Stimulated activated naive CD4-positive, alpha-beta T cell (primary cell): Measurements from ENCODE around the gene MDGA2.
"Not testable (repeated sequence)": the region's sequence is repeated elsewhere in the genome, so short reads cannot be mapped to it uniquely, and the experiment has no call there.

Experiments used
- DNase-seq, 6 experiments: peaks; one replicate each; lab custom pipeline; 2025; lab: John Stamatoyannopoulos, UW

Gene MDGA2

DNA sequence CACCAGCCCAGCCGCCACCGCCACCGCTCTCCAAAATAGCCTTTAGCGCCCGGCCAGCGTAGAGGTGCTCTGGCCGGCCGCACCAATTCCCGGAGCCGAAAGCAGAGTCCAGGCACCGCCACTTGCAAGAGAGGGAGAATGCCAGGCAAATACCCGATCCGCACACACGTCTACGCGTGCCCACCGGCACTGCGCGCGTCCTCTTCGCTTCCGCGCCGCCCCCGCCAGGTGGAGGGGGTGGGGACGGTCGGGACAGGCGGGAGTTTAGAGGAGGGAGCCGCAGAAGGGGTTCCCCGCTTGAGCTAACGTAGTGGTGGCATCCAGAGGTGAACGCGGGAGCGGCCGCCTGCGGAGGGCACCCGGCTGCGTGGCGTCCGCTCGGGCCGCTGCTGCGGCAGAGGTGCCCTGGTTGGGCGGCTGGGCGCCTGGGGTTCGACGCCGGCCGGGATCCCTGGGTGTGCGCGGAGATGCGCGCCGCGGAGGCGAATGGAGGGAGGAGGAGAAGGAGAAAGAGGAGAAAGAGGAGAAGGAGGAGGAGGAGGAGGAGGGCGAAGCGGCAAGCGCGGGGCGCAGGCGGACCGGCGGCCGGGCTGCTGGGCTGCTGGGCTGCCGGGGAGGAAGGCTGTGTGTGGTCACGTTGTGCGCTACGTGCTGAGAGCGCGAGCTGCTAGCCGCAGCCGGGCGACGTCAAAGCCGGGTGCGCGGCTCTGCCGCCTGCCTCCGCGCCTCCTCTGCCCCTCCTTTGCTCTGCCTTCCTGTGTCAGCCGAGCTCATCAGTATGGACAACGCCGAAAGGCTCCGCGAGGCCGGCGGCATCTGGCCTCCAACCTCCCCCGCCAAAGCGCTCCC lies at the start of gene MDGA2:
Gene MDGA2, minus strand, starts transcription at position 140 of the 849 bp plus-strand sequence.
- DNase-seq: no peak

DNA sequence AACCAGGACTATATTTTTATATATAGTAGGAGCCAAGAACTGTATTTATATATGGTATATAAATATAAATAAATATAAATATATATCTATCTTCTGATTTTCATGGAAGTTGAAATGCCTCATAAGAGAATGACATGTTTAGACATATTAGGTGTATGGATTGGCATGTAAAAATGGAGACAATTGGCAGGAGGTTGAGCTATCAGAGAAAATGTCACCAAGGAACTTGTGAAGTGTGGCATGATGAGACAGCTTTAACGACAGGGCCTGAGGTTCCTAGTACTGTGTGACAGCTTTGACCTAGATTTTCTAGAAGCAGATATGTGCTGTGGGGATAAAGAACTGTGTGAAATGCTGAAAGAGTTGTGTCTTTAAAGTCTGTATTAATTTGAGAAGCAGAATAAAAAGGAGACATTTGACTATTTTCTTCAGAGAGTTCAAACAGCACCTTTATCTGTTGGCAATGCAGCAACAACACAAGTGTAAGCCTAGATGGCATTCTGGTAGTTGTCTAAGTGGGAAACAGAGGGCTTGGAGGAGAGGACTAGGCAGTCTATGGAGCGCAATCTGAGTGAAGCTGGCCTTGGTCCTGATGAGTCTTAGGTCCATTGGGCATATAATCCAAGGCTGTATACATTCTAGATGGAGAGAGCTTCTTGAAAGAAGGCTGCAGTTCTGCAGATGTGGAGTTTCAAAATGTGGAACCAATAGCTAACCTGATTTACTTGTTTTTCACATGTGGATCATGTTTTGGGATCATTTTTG lies 47.7 kb upstream of the MDGA2 start:
- no peak for DNase-seq

DNA sequence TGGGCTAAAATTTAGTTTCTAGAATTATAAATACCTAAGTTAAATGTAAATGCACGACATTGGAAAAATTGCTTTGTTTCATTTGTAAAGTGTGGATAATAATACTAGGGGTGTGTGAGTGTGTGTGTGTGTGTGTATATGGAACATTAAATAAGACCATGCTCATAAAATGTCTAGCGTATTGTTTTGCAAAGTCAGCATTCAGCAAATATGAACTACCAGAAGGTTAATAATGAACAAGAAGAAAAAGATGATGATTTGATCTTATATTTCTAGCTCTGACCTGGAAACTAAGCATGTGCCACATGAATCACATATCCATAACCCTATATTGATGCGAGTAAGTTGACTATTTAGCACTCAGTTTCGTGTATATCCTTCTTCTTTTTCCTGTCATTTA lies 44.9 kb upstream of the MDGA2 start:
- DNase-seq: no peak

DNA sequence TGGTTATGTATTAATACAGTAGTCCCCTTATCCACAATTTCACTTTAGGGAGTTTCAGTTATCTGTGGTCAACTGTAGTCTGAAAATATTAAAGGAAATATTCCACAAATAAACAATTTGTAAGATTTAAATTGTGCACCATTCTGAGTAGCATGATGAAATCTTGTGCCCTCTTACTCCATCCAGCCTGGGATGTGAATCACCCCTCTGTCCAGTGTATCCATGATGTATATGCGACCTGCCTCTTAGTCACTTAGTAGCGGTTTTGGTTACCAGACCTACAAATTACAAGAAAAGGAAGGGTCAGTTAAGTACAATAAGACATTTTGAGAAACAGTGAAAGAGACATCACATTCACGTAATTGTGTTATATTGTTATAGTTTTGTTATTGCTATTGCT lies 39.9 kb upstream of the MDGA2 start:
- DNase-seq: no peak

DNA sequence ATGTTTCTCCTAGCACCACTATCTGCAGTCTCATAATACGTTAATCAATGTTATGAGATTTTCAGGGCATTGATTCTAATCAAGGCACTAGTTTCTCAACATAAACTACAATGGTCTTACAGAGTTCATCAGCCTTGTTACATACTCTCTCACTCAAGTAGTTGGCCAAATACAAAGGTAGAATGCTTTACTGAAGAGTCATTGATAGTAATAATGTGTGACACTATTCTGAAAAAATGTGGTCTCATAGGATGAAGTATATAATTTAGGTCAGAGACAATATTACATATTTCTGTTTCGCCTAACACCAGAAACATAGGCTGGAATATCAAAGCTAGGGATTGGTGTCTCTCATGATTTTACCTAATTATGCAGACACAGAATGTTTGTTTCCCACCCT lies 35.2 kb upstream of the MDGA2 start:
- no peak for DNase-seq

DNA sequence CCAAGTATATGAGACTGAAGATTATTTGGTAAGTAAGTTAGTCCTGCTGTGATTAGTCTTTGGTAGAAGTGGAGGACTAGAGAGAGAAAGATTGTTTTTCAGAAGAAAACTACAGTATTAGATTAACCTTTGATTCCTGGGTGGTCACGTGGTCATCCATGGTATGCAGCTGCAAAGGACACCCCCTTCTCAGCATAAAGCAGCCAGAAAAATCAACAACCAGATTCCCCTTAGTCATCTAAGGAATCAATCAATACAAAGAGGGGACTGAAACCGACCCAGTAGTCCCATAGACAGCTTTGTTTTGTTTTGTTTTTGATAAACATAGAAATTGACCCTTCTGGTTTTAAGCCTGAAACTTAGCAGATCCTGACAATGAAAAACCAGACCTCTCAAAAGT lies 30.3 kb upstream of the MDGA2 start:
- DNase-seq: no peak

DNA sequence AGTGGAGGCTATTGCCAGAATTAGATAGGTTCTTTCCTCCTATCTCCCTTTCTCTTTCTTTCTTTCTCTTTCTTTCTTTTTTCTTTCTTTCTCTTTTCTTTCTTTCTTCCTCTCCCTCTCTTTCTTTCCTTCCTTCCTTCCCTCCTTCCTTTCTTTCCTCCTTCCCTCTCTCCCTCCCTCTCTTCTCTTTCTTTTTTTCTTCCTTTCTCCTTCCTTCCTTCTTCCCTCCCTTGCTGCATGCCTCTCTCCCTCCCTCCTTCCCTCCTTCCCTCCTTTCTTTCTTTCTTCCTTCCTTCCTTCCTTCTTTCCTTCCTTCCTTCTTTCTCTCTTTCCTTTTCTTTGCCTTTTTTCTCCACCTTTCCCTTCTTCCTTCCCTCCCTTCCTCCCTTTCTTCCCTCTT lies 16.4 kb upstream of the MDGA2 start:
- DNase-seq: no peak

DNA sequence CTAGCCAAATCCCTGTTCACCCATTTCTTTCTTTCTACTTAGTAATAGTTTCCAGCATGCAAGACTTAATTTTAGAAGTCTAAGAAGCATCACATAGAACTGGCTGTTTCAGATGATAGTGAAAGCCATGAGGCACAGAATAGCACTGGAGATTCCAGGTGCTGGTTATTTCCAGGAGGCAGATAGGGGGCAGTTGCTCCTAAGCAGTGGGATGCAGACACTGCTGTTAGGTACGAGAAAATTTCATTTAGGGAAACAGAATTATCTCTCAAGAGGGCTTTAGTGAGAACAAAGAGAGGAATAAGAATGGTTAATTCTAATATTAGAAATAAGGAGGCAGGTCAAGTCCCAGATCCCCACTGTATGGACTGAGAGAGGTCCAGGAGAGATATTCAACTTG lies 3.6 kb upstream of the MDGA2 start:
- DNase-seq: no peak

DNA sequence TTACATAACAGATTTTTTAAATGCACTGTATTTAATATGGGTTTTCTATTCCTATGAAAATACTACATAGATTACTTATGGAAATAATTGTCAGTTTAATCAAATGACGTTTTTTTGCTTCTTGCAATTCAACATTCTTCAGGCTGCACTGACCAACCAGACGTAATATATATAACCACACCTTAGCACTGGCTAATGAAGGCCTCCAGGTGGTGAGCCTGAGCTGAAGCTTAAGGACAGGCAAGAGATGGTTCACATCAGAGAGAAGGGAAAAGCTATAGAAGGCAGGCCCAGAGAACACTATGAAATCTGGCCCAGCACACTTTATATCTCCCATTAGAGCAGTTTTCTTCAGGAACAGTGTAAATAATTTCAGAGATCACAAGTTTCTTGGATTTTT lies 2.8 kb upstream of the MDGA2 start:
- no peak for DNase-seq

DNA sequence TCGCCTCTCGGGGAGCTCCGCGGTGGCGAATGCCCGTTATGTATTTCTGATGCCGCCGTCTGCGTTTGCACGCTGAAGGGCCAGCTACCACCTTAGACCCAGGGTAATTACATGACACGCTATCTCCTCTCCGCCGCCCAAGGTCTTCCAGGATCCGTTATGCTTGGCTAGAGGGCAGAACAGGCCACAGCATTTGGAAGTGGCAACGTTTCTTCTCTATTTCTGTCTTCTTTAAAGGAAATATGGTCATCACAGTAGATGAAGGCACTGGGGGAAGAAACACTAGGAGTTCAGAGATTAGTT lies 861 bp upstream of the MDGA2 start:
- DNase-seq: no peak

DNA sequence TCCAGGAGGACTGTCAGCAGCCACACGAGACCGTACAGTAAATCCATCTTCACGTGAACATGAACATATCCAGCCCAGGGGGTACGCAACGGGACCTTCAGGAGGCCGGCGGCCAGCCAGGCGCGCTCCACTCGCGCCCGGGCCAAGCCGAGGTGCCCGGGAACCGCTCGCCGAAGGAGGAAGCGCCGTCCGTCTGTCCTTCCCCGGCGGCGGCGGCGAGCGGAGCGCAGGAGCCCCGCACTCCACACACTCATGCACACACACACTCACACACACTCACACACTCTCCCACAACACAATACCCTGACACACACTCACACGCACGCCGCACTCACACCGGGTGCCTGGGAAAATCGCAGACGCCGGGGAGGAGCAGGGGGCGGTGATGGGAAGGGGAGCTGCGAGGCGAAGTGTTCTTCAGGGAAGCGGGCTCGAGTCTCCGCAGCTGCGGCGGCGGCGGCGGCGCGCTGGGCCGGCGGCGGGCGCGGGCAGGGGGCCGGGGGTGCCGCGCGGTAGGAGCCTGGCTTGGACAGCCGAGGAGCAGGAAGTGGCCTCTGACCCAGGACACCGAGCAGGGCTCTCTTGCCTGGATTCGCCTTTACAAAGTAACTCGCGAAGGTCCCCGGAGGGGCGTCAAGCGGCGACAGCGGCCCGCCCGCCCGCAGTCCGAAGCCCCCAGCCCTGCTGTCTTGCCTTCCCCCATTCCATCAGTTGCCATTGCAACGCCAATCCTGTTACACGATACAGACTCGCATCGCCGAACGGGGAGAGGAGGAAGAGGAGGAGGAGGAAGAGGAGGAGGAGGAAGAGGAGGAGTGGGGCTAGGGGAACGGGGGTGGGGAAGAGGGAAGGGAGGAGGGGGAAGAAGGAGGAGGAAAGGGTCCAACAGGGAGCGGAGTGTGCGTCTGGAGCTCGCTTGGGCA lies 601 bp downstream of the MDGA2 start:
- no peak for DNase-seq

DNA sequence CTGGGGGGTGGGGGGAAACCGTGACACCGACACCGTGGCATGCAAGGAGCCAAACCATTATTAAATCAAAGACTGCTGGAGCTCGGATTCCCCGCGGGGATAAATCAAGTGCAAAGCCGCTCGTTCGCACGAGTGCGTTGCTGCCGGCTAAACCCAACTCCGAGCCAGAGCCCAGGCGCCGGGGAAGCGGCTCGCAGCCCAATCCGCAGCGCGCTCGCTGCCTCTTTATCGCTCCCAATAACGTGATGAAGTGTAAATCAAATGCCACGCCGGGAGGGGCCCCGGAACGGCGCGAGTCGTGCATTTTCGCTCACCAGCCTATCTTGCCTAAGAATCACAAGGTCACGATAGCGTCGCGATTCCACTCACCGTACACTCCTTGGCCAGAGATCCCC lies 1.3 kb downstream of the MDGA2 start:
- no peak for DNase-seq

DNA sequence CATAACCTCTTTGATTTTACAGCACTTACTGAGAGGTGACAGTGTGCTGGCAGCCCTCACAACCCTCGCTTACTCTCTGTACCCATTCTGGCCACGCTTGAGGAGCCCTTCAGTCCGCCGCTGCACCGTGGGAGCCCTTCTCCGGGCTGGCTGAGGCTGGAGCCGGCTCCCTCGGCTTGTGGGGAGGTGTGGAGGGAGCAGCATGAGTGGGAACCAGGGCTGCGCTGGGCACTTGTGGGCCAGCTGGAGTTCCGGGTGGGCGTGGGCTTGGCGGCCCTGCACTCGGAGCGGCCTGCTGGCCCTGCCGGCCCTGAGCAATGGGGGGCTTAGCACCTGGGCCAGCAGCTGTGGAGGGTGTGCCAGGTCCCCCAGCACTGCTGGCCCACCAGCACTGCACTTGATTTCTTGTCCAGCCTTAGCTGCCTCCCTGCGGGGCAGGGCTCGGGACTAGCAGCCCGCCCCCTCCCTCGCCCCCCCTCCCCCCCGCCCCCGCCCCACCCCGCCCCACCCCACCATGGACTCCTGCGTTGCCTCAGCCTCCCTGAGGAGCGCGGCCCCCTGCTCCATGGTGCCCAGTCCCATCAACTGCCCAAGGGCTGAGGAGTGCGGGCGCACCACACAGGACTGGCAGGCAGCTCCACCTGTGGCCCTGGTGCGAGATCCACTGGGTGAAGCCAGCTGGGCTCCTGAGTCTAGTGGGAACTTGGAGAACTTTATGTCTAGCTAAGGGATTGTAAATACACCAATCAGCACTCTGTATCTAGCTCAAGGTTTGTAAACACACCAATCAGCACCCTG lies 9.9 kb downstream of the MDGA2 start:
- no peak for DNase-seq

DNA sequence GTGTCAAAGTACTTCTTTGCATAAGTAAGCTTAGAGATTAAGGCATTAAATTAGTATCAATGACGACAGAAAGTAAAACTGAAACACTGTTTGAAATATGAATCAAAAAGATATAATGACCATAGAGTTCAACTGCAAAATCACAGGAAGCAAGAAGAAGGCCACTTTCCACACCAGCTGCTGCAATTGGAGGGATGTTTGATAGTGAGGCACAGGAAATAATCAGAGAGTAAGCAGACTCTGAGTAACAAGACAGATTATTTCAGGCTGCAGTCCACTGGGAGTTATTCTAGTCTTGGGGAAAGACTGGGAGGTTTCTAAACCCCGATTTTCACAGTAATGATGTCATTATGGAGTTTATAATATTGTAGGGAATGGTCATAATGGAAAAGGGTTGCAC lies 12.9 kb downstream of the MDGA2 start:
- DNase-seq: no peak

DNA sequence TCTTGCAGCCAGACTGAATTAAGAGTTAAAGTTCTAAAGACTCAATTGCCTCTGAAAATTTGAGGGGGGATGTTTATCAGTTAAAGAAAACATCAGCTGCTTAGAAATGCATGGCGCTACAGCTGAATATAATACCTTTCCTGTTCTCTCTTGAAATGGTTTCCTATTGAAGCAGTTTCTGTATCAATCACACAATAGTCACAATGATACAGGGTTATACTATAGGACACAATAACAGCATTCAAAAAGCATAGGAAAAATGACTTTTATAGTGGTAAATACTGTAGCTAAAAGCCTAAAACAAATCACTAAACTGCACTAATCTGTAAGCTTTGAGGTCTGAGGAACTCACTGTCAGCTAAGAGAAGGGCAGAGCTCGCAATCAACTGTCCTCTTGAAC lies 15.2 kb downstream of the MDGA2 start:
- DNase-seq: no peak

DNA sequence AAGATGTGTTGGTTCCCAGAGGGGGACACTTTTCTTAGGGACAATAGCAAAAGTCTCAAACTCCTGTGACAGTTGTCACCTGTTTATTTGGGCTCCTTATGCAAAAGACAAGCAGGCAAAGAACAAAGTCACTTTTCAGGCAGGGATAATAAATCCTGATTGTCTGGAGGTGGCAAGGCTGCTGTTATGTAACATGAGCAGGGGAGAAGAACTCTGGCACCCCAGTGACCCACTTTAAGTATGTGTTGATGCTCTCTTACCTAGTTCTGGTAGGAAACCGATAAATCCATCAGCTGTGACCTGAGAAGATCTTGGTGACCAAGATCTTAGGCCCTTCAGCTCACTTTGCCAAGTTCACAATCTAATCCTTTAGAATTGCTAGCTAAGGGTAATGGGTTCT lies 17.4 kb downstream of the MDGA2 start:
- DNase-seq: no peak

DNA sequence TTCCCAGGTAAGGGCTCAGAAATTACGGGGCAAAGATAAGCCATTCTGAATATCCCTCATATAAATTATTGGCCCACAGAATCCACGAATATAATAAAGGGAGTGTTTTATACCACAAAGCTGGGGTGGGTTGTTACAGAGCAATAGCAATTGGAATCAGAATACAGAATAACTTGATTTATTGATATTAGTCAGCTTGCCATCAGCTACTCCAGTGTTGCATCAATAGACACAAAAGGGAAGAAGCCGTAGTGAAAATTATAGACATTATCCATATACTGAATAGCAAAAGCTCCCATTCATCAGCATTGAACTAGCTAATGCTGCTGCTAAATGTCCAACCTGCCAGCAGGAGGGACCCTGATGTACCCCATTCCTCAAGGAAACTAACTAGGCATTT lies 18.3 kb downstream of the MDGA2 start:
- DNase-seq: no peak

DNA sequence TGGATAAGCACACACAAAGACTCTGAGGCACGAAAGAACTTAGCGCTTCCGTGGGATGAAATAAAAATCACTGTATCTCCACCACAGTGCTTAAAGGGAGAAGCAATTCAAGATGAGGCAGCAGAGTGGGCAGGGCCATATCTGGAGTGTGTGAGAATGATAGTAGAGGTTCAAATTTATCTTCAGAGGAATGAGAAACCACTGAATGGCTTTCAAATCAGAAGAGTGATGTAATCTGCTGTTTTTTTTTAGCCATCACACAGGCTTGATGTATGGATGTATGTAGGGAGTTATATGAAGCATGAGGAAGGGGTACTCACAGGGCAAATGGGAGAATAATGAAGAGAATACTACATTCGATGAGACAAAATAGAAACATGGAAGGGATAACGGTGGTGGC lies 24.1 kb downstream of the MDGA2 start:
- DNase-seq: no peak

DNA sequence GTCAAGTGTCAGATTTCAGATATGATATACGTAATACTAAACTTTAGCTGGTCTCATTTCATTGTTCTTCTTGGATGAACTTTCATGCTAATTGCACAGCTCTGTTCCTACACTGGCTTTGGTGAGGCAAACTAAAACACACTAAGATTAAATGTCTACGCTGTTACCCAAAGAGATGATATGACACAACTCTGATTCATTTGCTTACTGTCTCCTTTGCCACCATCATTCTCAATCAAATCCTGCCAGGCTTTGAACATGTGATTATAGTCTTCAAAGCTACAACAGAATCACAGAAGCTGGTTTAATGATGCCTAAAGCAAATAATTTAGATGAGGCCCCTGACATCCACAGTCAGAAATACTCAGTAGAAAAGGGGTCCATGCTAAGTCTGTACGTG lies 37.7 kb downstream of the MDGA2 start:
- no peak for DNase-seq

DNA sequence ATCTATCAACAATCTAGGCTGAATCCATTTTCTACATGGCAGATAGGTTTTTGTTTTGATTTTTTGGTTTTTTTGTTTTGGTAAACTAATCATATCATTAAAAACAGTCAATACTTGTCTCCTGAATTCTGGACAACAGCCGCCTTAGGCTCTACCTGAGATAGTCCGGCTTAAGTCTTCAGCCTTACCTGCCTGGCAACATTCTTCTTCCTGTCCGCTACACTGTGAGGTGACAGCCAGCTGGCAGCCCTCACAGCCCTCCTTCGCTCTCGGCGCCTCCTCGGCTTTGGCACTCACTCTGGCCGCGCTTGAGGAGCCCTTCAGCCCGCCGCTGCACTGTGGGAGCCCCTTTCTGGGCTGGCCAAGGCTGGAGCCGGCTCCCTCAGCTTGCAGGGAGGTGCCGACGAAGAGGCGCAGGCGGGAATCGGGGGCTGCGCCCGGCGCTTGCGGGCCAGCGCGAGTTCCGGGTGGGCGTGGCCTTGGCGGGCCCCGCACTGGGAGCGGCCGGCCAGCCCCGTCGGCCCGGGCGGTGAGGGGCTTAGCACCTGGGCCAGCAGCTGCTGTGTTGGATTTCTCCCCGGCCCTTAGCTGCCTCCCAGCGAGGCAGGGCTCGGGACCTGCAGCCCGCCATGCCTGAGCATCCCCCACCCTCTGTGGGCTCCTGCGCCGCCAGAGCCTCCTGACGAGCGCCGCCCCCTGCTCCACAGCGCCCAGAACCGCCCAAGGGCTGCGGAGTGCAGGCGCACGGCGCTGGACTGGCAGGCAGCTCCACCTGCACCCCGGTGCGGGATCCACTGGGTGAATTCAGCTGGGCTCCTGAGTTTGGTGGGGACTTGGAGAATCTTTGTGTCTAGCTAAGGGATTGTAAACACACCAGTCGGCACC lies 49.0 kb downstream of the MDGA2 start:
- DNase-seq: no peak

DNA sequence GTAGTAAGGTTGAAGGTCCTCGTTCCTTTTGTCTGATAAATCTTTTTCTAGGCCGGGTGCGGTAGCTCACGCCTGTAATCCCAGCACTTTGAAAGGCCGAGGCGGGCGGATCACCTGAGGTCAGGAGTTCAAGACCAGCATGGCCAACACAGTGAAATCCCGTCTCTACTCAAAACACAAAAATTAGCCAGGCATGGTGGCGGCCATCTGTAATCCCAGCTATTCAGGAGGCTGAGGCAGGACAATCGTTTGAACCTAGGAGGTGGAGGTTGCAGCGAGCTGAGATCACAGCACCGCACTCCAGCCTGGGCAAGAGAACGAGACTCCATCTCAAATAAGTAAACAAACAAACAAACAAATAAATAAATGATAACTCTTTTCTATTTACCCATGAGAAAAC lies 51.3 kb downstream of the MDGA2 start:
- DNase-seq: not testable (repeated sequence)
